CD4-positive, alpha-beta T cell (primary cell): Measurements from ENCODE around the gene NT5DC1. TPM values are rescaled to one million over a fixed set of nuclear protein-coding genes. Genes with fewer than 3 reads are reported as not detected.

Experiments used
- ATAC-seq: fragments of 200-7000 bp; cut with Tn5 transposase; one replicate; pipeline ENCODE4 v1.10.0; 2022; ENCODE audit warnings: mild to moderate bottlenecking; ENCODE audit not compliant: poor library complexity
- CTCF ChIA-PET: fragments of 350-600 bp; sonication (Branson Sonifier 250); formaldehyde crosslinking; loops from one replicate; lab custom pipeline; 2021; ENCODE audit warnings: antibody characterized with exemption, inconsistent platforms; lab: Charles Lee
- POLR2A ChIA-PET: fragments of 350-600 bp; sonication (Branson Sonifier 250); formaldehyde crosslinking; loops from one replicate; lab custom pipeline; 2021; ENCODE audit warnings: antibody characterized with exemption, inconsistent platforms; lab: Charles Lee
- DNase-seq, 14 experiments: peaks; one replicate each; pipeline ENCODE4 v3.0.0-alpha.2; 2013 to 2020; ENCODE audit warnings: mixed read lengths in 2 of 14
- H3K27ac ChIP-seq, 2 donors: one replicate each; pipeline versions ENCODE4 v1.5.1 to v1.7.0; 2013; ENCODE audit warnings: low read length in 2 of 2, low read depth in 1 of 2, mild to moderate bottlenecking in 1 of 2
- H3K27me3 ChIP-seq, 2 experiments: 1 replicate in 1 of 2; 2 replicates in 1 of 2; pipeline versions ENCODE4 v1.6.1 to v1.7.0; 2013; ENCODE audit warnings: low read length in 2 of 2, control low read depth in 1 of 2, mild to moderate bottlenecking in 1 of 2, moderate library complexity in 1 of 2; ENCODE audit not compliant: insufficient read depth in 2 of 2, control insufficient read depth in 1 of 2
- H3K36me3 ChIP-seq: one replicate; pipeline ENCODE4 v1.6.1; 2013; ENCODE audit warnings: low read length, control low read depth; ENCODE audit not compliant: insufficient read depth
- H3K4me1 ChIP-seq: one replicate; pipeline ENCODE4 v1.6.1; 2013; ENCODE audit warnings: low read length, control low read depth; ENCODE audit not compliant: insufficient read depth
- H3K4me3 ChIP-seq: one replicate; pipeline ENCODE4 v1.5.1; 2013; ENCODE audit warnings: mild to moderate bottlenecking, low read length, moderate library complexity
- H3K9me3 ChIP-seq, 2 experiments: 1 replicate in 1 of 2; 2 replicates in 1 of 2; pipeline versions ENCODE4 v1.6.1 to v1.7.0; 2013; ENCODE audit warnings: low read length in 2 of 2, mild to moderate bottlenecking in 2 of 2, control low read depth in 1 of 2, moderate library complexity in 1 of 2; ENCODE audit not compliant: control insufficient read depth in 1 of 2, insufficient read depth in 1 of 2
- H3K27ac Mint-ChIP-seq: one replicate; pipeline ENCODE4 v1.8.0; 2020; ENCODE audit warnings: mixed read lengths
- H3K27me3 Mint-ChIP-seq: one replicate; pipeline ENCODE4 v1.8.0; 2021; ENCODE audit warnings: mixed read lengths
- H3K36me3 Mint-ChIP-seq: one replicate; pipeline ENCODE4 v1.8.0; 2021; ENCODE audit warnings: low read depth, mixed read lengths
- H3K4me1 Mint-ChIP-seq: one replicate; pipeline ENCODE4 v1.8.0; 2021; ENCODE audit warnings: low read depth, mixed read lengths
- H3K4me3 Mint-ChIP-seq: one replicate; pipeline ENCODE4 v1.8.0; 2020; ENCODE audit warnings: mild to moderate bottlenecking, mixed read lengths
- H3K9me3 Mint-ChIP-seq: one replicate; pipeline ENCODE4 v1.8.0; 2020; ENCODE audit warnings: mixed read lengths
- CTCF ChIP-seq: fragments of 200-600 bp; IDR thresholded peaks from one replicate; pipeline ENCODE4 v1.8.0; 2022; ENCODE audit warnings: antibody characterized with exemption, mild to moderate bottlenecking
- intact Hi-C, 2 experiments: fragments of 100-400 bp; cut with DNase I in 1 of 2; cut with micrococcal nuclease in 1 of 2; formaldehyde crosslinking; loops; one replicate each; pipeline versions ENCODE4 v1.15.1 to v1.9.0; 2023 to 2025; cut with DNase I, micrococcal nuclease
- polyA plus RNA-seq, 2 donors: library from polyadenylated mRNA; unstranded; fragments of 120-200 nt; gene quantifications; one replicate each; pipeline ENCODE4 v1.2.1, GENCODE V29; 2013
- total RNA-seq, 174 experiments: library from RNA in 2 of 174; stranded (reverse) in 2 of 174; gene quantifications; one replicate each; pipeline ENCODE4 v1.2.3 and lab custom pipeline; 2021 to 2026

NT5DC1 gene
- total RNA-seq, result 10 to 100 TPM; 24.2 to 27.2 TPM
- polyA plus RNA-seq (2013, experiment 1 of 2), result 29.6 TPM
- polyA plus RNA-seq (2013, experiment 2 of 2), result 39.2 TPM
- 5.5 to 73.3 (median 43.8) reads per million in 172 experiments for total RNA-seq (lab: John Stamatoyannopoulos, UW)

- peaks cover 3% of the 10 kb centered on the region for H3K9me3 Mint-ChIP-seq
- peak; percentile 65 to 92 (median 82) for DNase-seq
- intact Hi-C loops, result loop anchor here in 1 of 2 experiments (5.0 to 10.0 kb wide), 3 partner anchors 472 to 1574 kb away; partner anchors contain the start of genes KPNA5, NUS1 and RWDD1
- peak within 1 kb of the TSS; percentile 69 to 75 for H3K27ac ChIP-seq
- H3K36me3 ChIP-seq, result peaks cover 4% of the 10 kb centered on the region
- ChIA-PET POLR2A (interaction anchor here (0.6 to 2.6 kb wide), 15 partner anchors 12 to 1502 kb away, joined by 3 to 27 read pairs (median 3); partner anchors contain the start of genes GOPC, KPNA5, RWDD1 and TSPYL1), CTCF (interaction anchor here (1.2 to 1.9 kb wide), 5 partner anchors 9 to 471 kb away, joined by 3 to 11 read pairs (median 5); partner anchors contain the start of gene RWDD1)
- H3K4me3 Mint-ChIP-seq, result peak within 1 kb of the TSS; percentile 99
- peak within 1 kb of the TSS; percentile 67 for H3K4me3 ChIP-seq
- H3K4me1 ChIP-seq, result peaks cover 26% of the 10 kb centered on the region
- H3K27me3 ChIP-seq, result no peaks in the 10 kb centered on the region
- H3K27ac Mint-ChIP-seq, result peak within 1 kb of the TSS; percentile 80
- H3K9me3 ChIP-seq, result peaks cover 0 to 7% of the 10 kb centered on the region in 2 experiments
- H3K27me3 Mint-ChIP-seq, result no peaks in the 10 kb centered on the region
- peak; percentile 52 for TF ChIP-seq CTCF
- H3K36me3 Mint-ChIP-seq, result peaks cover 21% of the 10 kb centered on the region
- peaks cover 58% of the 10 kb centered on the region for H3K4me1 Mint-ChIP-seq
- ATAC-seq, result peak; percentile 92
Measured at GRCh38 chr6:116100419-116101301, at the start of gene NT5DC1. TSS of gene NT5DC1 (plus strand) at chr6:116100853. CDS start at chr6:116100931, 78 bp downstream.

- POLR2A ChIA-PET, result no interaction called here
- DNase-seq, result no peak
- no peaks in the 10 kb centered on the region for H3K9me3 Mint-ChIP-seq
- Histone ChIP-seq H3K27ac (no peak overlapping the region), H3K27me3 (peaks cover 0 to 5% of the 10 kb centered on the region in 2 experiments), H3K4me3 (no peak overlapping the region), H3K9me3 (no peaks in the 10 kb centered on the region), H3K36me3 (no peaks in the 10 kb centered on the region), H3K4me1 (no peaks in the 10 kb centered on the region)
- intact Hi-C loops, result no loop called here
- no peaks in the 10 kb centered on the region for H3K4me1 Mint-ChIP-seq
- ATAC-seq, result no peak
- CTCF ChIA-PET, result no interaction called here
- H3K36me3 Mint-ChIP-seq, result no peaks in the 10 kb centered on the region
- no peak overlapping the region for H3K4me3 Mint-ChIP-seq
- no peak overlapping the region for H3K27ac Mint-ChIP-seq
- H3K27me3 Mint-ChIP-seq, result peaks cover 22% of the 10 kb centered on the region
- TF ChIP-seq CTCF, result no peak
Measured at GRCh38 chr6:116051244-116051643, 49.4 kb upstream of the NT5DC1 start.

GRCh38 chr6:116055513-116055912 is 45.1 kb upstream of the NT5DC1 start:
- Mint-ChIP-seq H3K27ac (no peak overlapping the region), H3K36me3 (no peaks in the 10 kb centered on the region), H3K4me3 (no peak overlapping the region), H3K4me1 (no peaks in the 10 kb centered on the region), H3K27me3 (peaks cover 14% of the 10 kb centered on the region), H3K9me3 (no peaks in the 10 kb centered on the region)
- intact Hi-C loops, result no loop called here
- Histone ChIP-seq H3K27ac (no peak overlapping the region), H3K9me3 (no peaks in the 10 kb centered on the region), H3K36me3 (no peaks in the 10 kb centered on the region), H3K27me3 (peaks cover 0 to 5% of the 10 kb centered on the region in 2 experiments), H3K4me1 (no peaks in the 10 kb centered on the region), H3K4me3 (no peak overlapping the region)
- ChIA-PET CTCF (no interaction called here), POLR2A (no interaction called here)
- ATAC-seq (no peak), DNase-seq (no peak)
- TF ChIP-seq CTCF, result no peak
